Measurements from ENCODE around the gene PZP.

- TF ChIP-seq EZH2phosphoT487 (conservative IDR thresholded peaks at IDR 0.05; ENCODE audit: low read length) (no peak), CTCF (IDR thresholded peaks at IDR 0.05; ENCODE audit: insufficient read depth, low read length, poor library complexity, severe bottlenecking) (no peak)
These were observed 59.3 kb downstream of the PZP start for GRCh38 chr12:9148926-9149325.
